Muscle layer of colon (tissue), 2 donors: ENCODE results near the gene DOCK4.
"Not testable (repeated sequence)": the region's sequence is repeated elsewhere in the genome, so short reads cannot be mapped to it uniquely, and the experiment has no call there.

Experiments
- H3K27ac ChIP-seq: one replicate; pipeline ENCODE4 v1.7.0; 2013; ENCODE audit warnings: low read depth, mild to moderate bottlenecking, low read length, moderate library complexity
- H3K27me3 ChIP-seq, 2 donors: one replicate each; pipeline ENCODE4 v1.7.0; 2013; ENCODE audit warnings: low read length in 2 of 2, mild to moderate bottlenecking in 2 of 2; ENCODE audit not compliant: insufficient read depth in 2 of 2, control insufficient read depth in 1 of 2
- H3K36me3 ChIP-seq: one replicate; pipeline ENCODE4 v1.7.0; 2013; ENCODE audit warnings: mild to moderate bottlenecking, low read length; ENCODE audit not compliant: insufficient read depth
- H3K4me1 ChIP-seq: one replicate; pipeline ENCODE4 v1.7.0; 2013; ENCODE audit warnings: mild to moderate bottlenecking, low read length; ENCODE audit not compliant: insufficient read depth
- H3K4me3 ChIP-seq, 2 donors: one replicate each; pipeline ENCODE4 v1.7.0; 2013; ENCODE audit warnings: low read length in 2 of 2, low read depth in 1 of 2, mild to moderate bottlenecking in 1 of 2, moderate library complexity in 1 of 2
- H3K9ac ChIP-seq: one replicate; pipeline ENCODE4 v1.7.0; 2013; ENCODE audit warnings: low read length
- H3K9me3 ChIP-seq: one replicate; pipeline ENCODE4 v1.7.0; 2013; ENCODE audit warnings: mild to moderate bottlenecking, low read length
- donor health status: abdominal sarcoma.
- donor health status: Adenocarcinoma of cecum.

Gene DOCK4, protein sequence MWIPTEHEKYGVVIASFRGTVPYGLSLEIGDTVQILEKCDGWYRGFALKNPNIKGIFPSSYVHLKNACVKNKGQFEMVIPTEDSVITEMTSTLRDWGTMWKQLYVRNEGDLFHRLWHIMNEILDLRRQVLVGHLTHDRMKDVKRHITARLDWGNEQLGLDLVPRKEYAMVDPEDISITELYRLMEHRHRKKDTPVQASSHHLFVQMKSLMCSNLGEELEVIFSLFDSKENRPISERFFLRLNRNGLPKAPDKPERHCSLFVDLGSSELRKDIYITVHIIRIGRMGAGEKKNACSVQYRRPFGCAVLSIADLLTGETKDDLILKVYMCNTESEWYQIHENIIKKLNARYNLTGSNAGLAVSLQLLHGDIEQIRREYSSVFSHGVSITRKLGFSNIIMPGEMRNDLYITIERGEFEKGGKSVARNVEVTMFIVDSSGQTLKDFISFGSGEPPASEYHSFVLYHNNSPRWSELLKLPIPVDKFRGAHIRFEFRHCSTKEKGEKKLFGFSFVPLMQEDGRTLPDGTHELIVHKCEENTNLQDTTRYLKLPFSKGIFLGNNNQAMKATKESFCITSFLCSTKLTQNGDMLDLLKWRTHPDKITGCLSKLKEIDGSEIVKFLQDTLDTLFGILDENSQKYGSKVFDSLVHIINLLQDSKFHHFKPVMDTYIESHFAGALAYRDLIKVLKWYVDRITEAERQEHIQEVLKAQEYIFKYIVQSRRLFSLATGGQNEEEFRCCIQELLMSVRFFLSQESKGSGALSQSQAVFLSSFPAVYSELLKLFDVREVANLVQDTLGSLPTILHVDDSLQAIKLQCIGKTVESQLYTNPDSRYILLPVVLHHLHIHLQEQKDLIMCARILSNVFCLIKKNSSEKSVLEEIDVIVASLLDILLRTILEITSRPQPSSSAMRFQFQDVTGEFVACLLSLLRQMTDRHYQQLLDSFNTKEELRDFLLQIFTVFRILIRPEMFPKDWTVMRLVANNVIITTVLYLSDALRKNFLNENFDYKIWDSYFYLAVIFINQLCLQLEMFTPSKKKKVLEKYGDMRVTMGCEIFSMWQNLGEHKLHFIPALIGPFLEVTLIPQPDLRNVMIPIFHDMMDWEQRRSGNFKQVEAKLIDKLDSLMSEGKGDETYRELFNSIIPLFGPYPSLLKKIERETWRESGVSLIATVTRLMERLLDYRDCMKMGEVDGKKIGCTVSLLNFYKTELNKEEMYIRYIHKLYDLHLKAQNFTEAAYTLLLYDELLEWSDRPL (N-terminal part only)

GRCh38 chr7:112206238-112206990, at the start of gene DOCK4, which contains the start of gene ZNF277:
Gene DOCK4, minus strand, starts transcription at chr7:112206399. Its CDS starts 261 bp downstream, at chr7:112206138.
Gene ZNF277, plus strand, starts transcription at chr7:112206695. Its CDS starts 22 bp downstream, at chr7:112206717.
- peaks cover 20% of the 10 kb centered on the region for H3K4me1 ChIP-seq
- H3K4me3 ChIP-seq, result peak within 1 kb of the TSS; percentile 92 to 94
- no peaks in the 10 kb centered on the region for H3K9me3 ChIP-seq
- peak within 1 kb of the TSS; percentile 91 for H3K27ac ChIP-seq
- peak within 1 kb of the TSS; percentile 84 for H3K9ac ChIP-seq
- H3K36me3 ChIP-seq, result no peaks in the 10 kb centered on the region
- H3K27me3 ChIP-seq, result no peaks in the 10 kb centered on the region

- Histone ChIP-seq H3K4me3 (no peak overlapping the region), H3K9me3 (no peaks in the 10 kb centered on the region), H3K27ac (no peak overlapping the region), H3K36me3 (no peaks in the 10 kb centered on the region), H3K27me3 (no peaks in the 10 kb centered on the region), H3K9ac (no peak overlapping the region), H3K4me1 (no peaks in the 10 kb centered on the region)
These were observed 49.2 kb upstream of the DOCK4 start for GRCh38 chr7:112255388-112255720.

DNA sequence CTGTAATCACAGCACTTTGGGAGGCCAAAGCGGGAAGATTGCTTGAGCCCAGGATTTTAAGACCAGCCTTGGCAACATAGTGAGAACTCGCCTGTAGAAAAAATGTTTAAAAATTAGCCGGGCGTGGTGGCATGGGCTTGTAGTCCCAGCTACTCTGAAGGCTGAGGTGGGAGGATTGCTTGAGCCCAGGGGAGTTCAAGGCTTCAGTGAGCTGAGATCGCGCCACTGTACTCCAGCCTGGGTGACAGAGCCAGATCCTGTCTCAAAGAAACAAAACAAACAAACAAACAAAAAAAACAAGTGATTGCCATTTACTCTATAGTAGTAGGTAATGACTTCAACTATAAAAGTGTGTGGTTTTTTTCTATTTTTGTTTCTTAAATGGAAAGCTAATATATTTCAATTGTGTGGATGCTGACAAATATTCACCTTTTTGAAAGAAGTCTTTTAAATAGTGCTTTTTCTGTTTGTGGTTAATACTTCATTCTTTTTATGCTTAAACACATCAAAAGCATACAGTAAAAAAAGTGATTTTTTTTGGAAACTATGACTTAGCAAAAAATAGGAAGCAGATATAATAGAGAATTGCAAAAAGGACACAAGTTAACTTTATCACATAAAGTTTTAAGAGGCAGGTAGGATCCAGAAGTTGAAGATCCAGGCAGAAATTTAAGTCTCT, 48.6 kb upstream of the DOCK4 start:
- H3K36me3 ChIP-seq, result no peaks in the 10 kb centered on the region
- no peaks in the 10 kb centered on the region for H3K27me3 ChIP-seq
- no peak overlapping the region for H3K4me3 ChIP-seq
- no peaks in the 10 kb centered on the region for H3K9me3 ChIP-seq
- no peaks in the 10 kb centered on the region for H3K4me1 ChIP-seq
- H3K9ac ChIP-seq, result no peak overlapping the region
- H3K27ac ChIP-seq, result no peak overlapping the region

- H3K4me3 ChIP-seq, result no peak overlapping the region
- no peak overlapping the region for H3K27ac ChIP-seq
- H3K36me3 ChIP-seq, result no peaks in the 10 kb centered on the region
- no peaks in the 10 kb centered on the region for H3K9me3 ChIP-seq
- no peak overlapping the region for H3K9ac ChIP-seq
- H3K27me3 ChIP-seq, result no peaks in the 10 kb centered on the region
- no peaks in the 10 kb centered on the region for H3K4me1 ChIP-seq
These were observed 48.0 kb upstream of the DOCK4 start for GRCh38 chr7:112254156-112254555.

- Histone ChIP-seq H3K9ac (no peak overlapping the region), H3K4me3 (no peak overlapping the region)
These were observed 46.5 kb upstream of the DOCK4 start for GRCh38 chr7:112252691-112253090.

DNA sequence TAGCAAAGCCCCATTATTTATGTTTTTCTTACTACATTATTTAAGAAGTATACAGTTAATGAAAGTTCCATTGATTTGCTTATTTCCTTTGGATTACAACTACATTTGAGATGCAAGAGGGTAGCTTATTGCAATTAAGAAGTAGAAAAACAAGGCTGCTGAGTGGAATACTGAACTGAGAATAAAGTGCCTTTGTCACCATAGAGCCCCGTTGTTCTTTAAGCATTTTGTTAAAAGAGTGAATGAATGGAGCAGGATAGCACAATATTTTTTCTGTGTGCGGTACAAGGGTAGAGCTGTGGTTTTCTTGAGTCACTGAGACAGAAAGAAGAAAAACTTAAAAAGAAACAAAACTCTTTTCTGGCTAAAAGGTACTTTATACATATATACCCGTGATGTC, 45.9 kb upstream of the DOCK4 start:
- Histone ChIP-seq H3K27me3 (no peaks in the 10 kb centered on the region), H3K4me3 (no peak overlapping the region), H3K9ac (no peak overlapping the region), H3K36me3 (no peaks in the 10 kb centered on the region), H3K27ac (no peak overlapping the region), H3K4me1 (no peaks in the 10 kb centered on the region), H3K9me3 (no peaks in the 10 kb centered on the region)

More at GRCh38 chr7:112252691-112253090, 46.5 kb upstream of the DOCK4 start:
- Histone ChIP-seq H3K9me3 (no peaks in the 10 kb centered on the region), H3K4me1 (no peaks in the 10 kb centered on the region), H3K27ac (no peak overlapping the region), H3K36me3 (no peaks in the 10 kb centered on the region), H3K27me3 (no peaks in the 10 kb centered on the region)

DNA sequence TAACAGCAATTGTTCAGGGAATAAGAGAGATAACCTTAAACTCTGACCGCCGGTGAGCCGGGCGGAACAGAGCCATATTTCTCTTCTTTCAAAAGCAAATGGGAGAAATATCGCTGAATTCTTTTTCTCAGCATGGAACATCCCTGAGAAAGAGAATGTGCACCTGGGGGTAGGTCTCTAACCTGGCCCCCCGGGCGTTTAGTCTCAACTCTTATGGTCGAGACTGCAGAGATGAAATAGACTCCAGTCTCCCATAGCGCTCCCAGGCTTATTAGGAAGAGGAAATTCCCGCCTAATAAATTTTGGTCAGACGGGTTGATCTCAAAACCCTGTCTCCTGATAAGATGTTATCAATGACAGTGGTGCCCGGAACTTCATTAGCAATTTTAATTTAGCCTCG, 43.8 kb upstream of the DOCK4 start:
- not testable (repeated sequence) for H3K27ac ChIP-seq, H3K4me1 ChIP-seq, H3K27me3 ChIP-seq, H3K36me3 ChIP-seq, H3K9ac ChIP-seq, H3K9me3 ChIP-seq, H3K4me3 ChIP-seq

DNA sequence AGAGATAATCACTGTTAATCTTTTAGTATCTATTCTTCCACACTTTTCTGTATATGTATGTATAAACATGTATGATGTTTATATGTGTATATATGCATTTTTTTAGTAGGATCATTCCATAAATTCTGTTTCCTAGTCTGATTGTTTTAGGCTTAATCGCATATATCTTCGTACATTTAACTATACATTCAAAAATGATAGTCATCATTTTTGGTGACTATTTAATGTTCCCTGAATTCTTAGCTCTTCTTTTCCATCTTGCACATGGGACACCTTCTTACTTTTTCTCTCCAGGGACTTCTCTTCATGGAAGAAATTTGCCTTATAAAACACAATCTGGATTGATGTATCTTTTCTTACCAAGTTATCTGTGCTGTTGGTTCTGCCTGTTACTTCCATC, 42.4 kb upstream of the DOCK4 start:
- Histone ChIP-seq H3K36me3 (no peaks in the 10 kb centered on the region), H3K4me3 (no peak overlapping the region), H3K9ac (no peak overlapping the region), H3K27me3 (no peaks in the 10 kb centered on the region), H3K27ac (no peak overlapping the region), H3K9me3 (no peaks in the 10 kb centered on the region), H3K4me1 (no peaks in the 10 kb centered on the region)

DNA sequence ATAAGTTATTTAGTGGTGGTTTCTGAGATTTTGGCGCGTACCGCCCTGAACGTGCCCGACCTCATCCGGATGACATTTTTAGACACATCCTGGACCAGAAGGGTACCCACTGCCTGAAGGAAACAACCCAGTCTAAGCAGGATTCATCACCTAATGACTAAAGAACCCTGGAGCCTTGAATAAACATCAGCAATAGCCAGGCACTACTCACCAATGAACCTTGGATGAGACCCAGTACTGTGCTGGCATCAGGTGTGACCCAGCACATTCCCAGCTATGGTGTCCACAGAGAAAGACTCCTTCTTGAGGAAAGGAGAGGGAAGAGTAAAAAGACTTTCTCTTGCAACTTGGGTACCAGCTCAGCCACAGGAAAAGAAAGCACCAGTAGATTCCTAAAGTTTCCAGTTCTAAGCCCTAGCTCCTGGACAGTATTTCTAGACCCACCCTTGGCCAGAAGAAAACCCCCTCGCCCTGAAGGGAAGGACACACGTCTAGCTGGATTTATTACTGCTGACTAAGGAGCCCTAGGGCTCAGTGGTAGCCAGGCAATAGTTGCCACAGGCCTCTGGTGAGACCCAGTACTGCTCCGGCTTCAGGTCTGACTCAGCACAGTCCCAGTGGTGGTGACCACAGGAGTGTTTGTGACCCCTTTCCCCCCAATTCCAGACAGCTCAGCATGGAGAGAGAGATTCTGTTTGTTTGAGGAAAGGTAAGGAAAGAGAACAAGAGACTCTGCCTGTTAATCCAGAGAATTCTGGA, 32.8 kb upstream of the DOCK4 start:
- Histone ChIP-seq H3K4me3 (no peak overlapping the region), H3K27me3 (no peaks in the 10 kb centered on the region), H3K9me3 (no peaks in the 10 kb centered on the region), H3K9ac (no peak overlapping the region), H3K36me3 (no peaks in the 10 kb centered on the region), H3K27ac (no peak overlapping the region), H3K4me1 (no peaks in the 10 kb centered on the region)

DNA sequence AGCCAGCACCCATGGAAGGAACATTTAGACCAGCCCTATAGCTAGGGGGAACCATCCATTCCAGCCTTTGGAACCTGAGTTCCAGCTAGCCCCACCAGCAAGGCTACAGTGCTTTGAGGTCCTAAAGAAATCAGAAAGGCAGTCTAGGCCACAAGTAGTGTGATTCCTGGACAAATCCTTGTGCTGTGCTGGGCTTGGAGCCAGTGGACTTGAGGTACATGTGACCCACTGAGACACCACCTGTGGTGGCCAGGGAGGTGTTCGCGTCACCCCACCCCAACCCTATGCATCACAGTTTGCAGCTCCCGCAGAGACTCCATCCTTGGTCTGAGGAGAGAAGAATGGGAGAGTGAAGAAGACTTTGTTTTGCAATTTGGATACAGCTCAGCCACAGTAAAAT, 32.1 kb upstream of the DOCK4 start:
- H3K27ac ChIP-seq, result no peak overlapping the region
- no peaks in the 10 kb centered on the region for H3K9me3 ChIP-seq
- H3K36me3 ChIP-seq, result no peaks in the 10 kb centered on the region
- no peak overlapping the region for H3K9ac ChIP-seq
- no peak overlapping the region for H3K4me3 ChIP-seq
- no peaks in the 10 kb centered on the region for H3K27me3 ChIP-seq
- H3K4me1 ChIP-seq, result peaks cover 3% of the 10 kb centered on the region
